GM23338 (cell line): Measurements from ENCODE around the gene MAD1L1. TPM values are rescaled to one million over a fixed set of nuclear protein-coding genes. Genes with fewer than 3 reads are reported as not detected.

Experiments
- ATAC-seq: fragments of 200-7000 bp; cut with Tn5 transposase; 3 replicates; pipeline ENCODE4 v1.9.1; 2020
- DNase-seq: peaks from one replicate; pipeline ENCODE4 v3.0.0-alpha.2; 2015; ENCODE audit warnings: low spot score
- H2AFZ ChIP-seq: fragments of 200-600 bp; sonication (generic); 2 replicates; pipeline ENCODE4 v1.8.0; 2016; ENCODE audit warnings: antibody characterized with exemption, mild to moderate bottlenecking, moderate library complexity
- H3F3A ChIP-seq: fragments of 200-600 bp; sonication (generic); replicated peaks from 2 replicates; pipeline ENCODE4 v1.8.0; 2017; ENCODE audit warnings: antibody characterized with exemption, mixed run types, low read depth
- H3K27ac ChIP-seq: fragments of 200-600 bp; sonication (generic); 2 replicates; pipeline ENCODE4 v1.6.1; 2016; ENCODE audit warnings: low read depth
- H3K27me3 ChIP-seq: fragments of 200-600 bp; sonication (generic); 2 replicates; pipeline ENCODE4 v1.8.0; 2016; ENCODE audit warnings: mild to moderate bottlenecking, mixed run types, moderate library complexity; ENCODE audit not compliant: insufficient read depth
- H3K36me3 ChIP-seq: fragments of 200-600 bp; sonication (generic); 2 replicates; pipeline ENCODE4 v1.8.0; 2016; ENCODE audit warnings: mild to moderate bottlenecking; ENCODE audit not compliant: insufficient read depth
- H3K4me1 ChIP-seq: fragments of 200-600 bp; sonication (generic); 2 replicates; pipeline ENCODE4 v1.8.0; 2016; ENCODE audit warnings: mild to moderate bottlenecking, moderate library complexity; ENCODE audit not compliant: insufficient read depth
- H3K4me2 ChIP-seq: fragments of 200-600 bp; sonication (generic); 2 replicates; pipeline ENCODE4 v1.7.1; 2017; ENCODE audit warnings: mixed run types
- H3K4me3 ChIP-seq: fragments of 200-600 bp; sonication (generic); 2 replicates; pipeline ENCODE4 v1.6.1; 2016; ENCODE audit warnings: mixed run types
- H3K79me2 ChIP-seq: fragments of 200-600 bp; sonication (generic); replicated peaks from 2 replicates; pipeline ENCODE4 v1.8.0; 2017; ENCODE audit warnings: mild to moderate bottlenecking; ENCODE audit not compliant: insufficient read depth
- H3K9me2 ChIP-seq: fragments of 200-600 bp; sonication (generic); 2 replicates; pipeline ENCODE4 v1.8.0; 2017; ENCODE audit not compliant: insufficient read depth
- H4K20me1 ChIP-seq: fragments of 200-600 bp; sonication (generic); replicated peaks from 2 replicates; pipeline ENCODE4 v1.8.0; 2017; ENCODE audit warnings: mild to moderate bottlenecking; ENCODE audit not compliant: insufficient read depth
- H3K27ac Mint-ChIP-seq: 2 replicates; pipeline ENCODE4 v1.8.0; 2020; ENCODE audit warnings: inconsistent platforms, mild to moderate bottlenecking, moderate library complexity, mixed read lengths
- H3K27me3 Mint-ChIP-seq: 3 replicates; pipeline ENCODE4 v1.8.0; 2022; ENCODE audit warnings: low read depth, mild to moderate bottlenecking, moderate library complexity, mixed read lengths, inconsistent platforms; ENCODE audit not compliant: insufficient read depth, poor library complexity
- H3K36me3 Mint-ChIP-seq: 3 replicates; pipeline ENCODE4 v1.8.0; 2021; ENCODE audit warnings: low read depth, mild to moderate bottlenecking, inconsistent platforms, moderate library complexity, mixed read lengths
- H3K4me1 Mint-ChIP-seq: 3 replicates; pipeline ENCODE4 v1.8.0; 2020; ENCODE audit warnings: mild to moderate bottlenecking, inconsistent platforms, mixed read lengths
- H3K4me3 Mint-ChIP-seq: 3 replicates; pipeline ENCODE4 v1.8.0; 2021; ENCODE audit warnings: moderate library complexity, mild to moderate bottlenecking, inconsistent platforms, mixed read lengths
- H3K9me3 Mint-ChIP-seq: 3 replicates; pipeline ENCODE4 v1.8.0; 2020; ENCODE audit warnings: moderate library complexity, mild to moderate bottlenecking, inconsistent platforms, mixed read lengths
- CTCF ChIP-seq, 2 experiments: fragments of 200-600 bp in 1 of 2; sonication (generic) in 1 of 2; conservative IDR thresholded peaks; 2 replicates each; pipeline versions ENCODE4 v1.5.1 to v1.6.1; 2016 to 2017; ENCODE audit warnings: antibody characterized with exemption in 2 of 2, low read depth in 2 of 2, mild to moderate bottlenecking in 2 of 2, moderate library complexity in 1 of 2
- ETS1 ChIP-seq: IDR thresholded peaks from 2 replicates; pipeline ENCODE4 v1.6.1; 2016; ENCODE audit warnings: antibody characterized with exemption
- EZH2 ChIP-seq: fragments of 200-600 bp; sonication (generic); IDR thresholded peaks from one replicate; pipeline ENCODE4 v1.8.0; 2017; ENCODE audit warnings: antibody characterized with exemption, mild to moderate bottlenecking, low read depth; ENCODE audit not compliant: unreplicated experiment
- EZH2phosphoT487 ChIP-seq: fragments of 200-600 bp; sonication (generic); IDR thresholded peaks from one replicate; pipeline ENCODE4 v1.8.1; 2018; ENCODE audit warnings: antibody characterized with exemption; ENCODE audit not compliant: unreplicated experiment
- NANOG ChIP-seq: IDR thresholded peaks from 2 replicates; pipeline ENCODE4 v1.6.1; 2016; ENCODE audit warnings: antibody characterized with exemption, borderline replicate concordance
- POLR2AphosphoS5 ChIP-seq: IDR thresholded peaks from 2 replicates; pipeline ENCODE4 v1.6.1; 2016; ENCODE audit warnings: antibody characterized with exemption, low read depth
- REST ChIP-seq: IDR thresholded peaks from one replicate; pipeline ENCODE4 v1.6.1; 2018; ENCODE audit warnings: antibody characterized with exemption; ENCODE audit not compliant: unreplicated experiment
- STAT1 ChIP-seq: IDR thresholded peaks from one replicate; pipeline ENCODE4 v1.6.1; 2016; ENCODE audit warnings: antibody characterized with exemption; ENCODE audit not compliant: unreplicated experiment
- ZNF114 ChIP-seq: fragments of 250-450 bp; sonication (Bioruptor Pico); IDR thresholded peaks from 2 replicates; pipeline ENCODE4 v1.5.0; 2020; ENCODE audit warnings: mild to moderate bottlenecking, moderate library complexity
- ZNF331 ChIP-seq: fragments of 250-450 bp; sonication (Bioruptor Pico); IDR thresholded peaks from 2 replicates; pipeline ENCODE4 v1.5.0; 2020; ENCODE audit warnings: low read depth, mild to moderate bottlenecking, moderate library complexity
- ZNF462 ChIP-seq: fragments of 250-450 bp; sonication (Bioruptor Pico); IDR thresholded peaks from 2 replicates; pipeline ENCODE4 v1.5.0; 2020; ENCODE audit warnings: mild to moderate bottlenecking, moderate library complexity
- polyA plus RNA-seq: library from polyadenylated mRNA; unstranded; fragments of >200 nt; fragmentation: Nextera tagmentation; extraction: Ambion mirVana; gene quantifications from 2 replicates; pipeline ENCODE4 v1.2.1, GENCODE V29; 2016
- total RNA-seq: library from RNA; depleted of rRNA; stranded (reverse); fragments of >200 nt; shearing (Covaris generic); gene quantifications from 2 replicates; pipeline ENCODE4 v1.2.3, GENCODE V29; 2014

Gene MAD1L1
- total and polyA plus RNA-seq, 2 experiments from 2014 or later, result 40.3 to 59.3 TPM

GRCh38 chr7:2023877-2024566, 208.7 kb downstream of the MAD1L1 start:
- ATAC-seq, result no peak
- Histone ChIP-seq H3F3A (no peaks in the 10 kb centered on the region), H3K4me1 (no peaks in the 10 kb centered on the region), H4K20me1 (peaks cover 4% of the 10 kb centered on the region; the same call in 1 of the 2 replicates), H3K27ac (no peak overlapping the region), H3K4me2 (no peak overlapping the region), H3K36me3 (peaks cover 5% of the 10 kb centered on the region), H3K79me2 (peaks cover 12% of the 10 kb centered on the region), H3K4me3 (no peak overlapping the region), H2AFZ (no peak overlapping the region), H3K27me3 (no peaks in the 10 kb centered on the region), H3K9me2 (no peaks in the 10 kb centered on the region)
- no peak overlapping the region for H3K27ac Mint-ChIP-seq
- peaks cover 2% of the 10 kb centered on the region; the same call in 2 of the 3 replicates for H3K4me1 Mint-ChIP-seq
- H3K4me3 Mint-ChIP-seq, result no peak overlapping the region; the same call in 2 of the 3 replicates
- TF ChIP-seq NANOG, result no peak
- no peak for TF ChIP-seq EZH2
- TF ChIP-seq ETS1, result no peak
- no peak for TF ChIP-seq ZNF114
- TF ChIP-seq REST, result no peak
- TF ChIP-seq STAT1, result no peak
- TF ChIP-seq CTCF (conservative IDR thresholded peaks at IDR 0.05; ENCODE audit: low read depth in 2 of 2), result no peak
- TF ChIP-seq ZNF462, result no peak
- TF ChIP-seq POLR2AphosphoS5, result no peak
- TF ChIP-seq EZH2phosphoT487, result no peak
- TF ChIP-seq ZNF331 (CRISPR knock-in tag), result no peak
- DNase-seq, result no peak
- peaks cover 13% of the 10 kb centered on the region for H3K9me3 Mint-ChIP-seq
- H3K27me3 Mint-ChIP-seq, result peaks cover 12% of the 10 kb centered on the region
- H3K36me3 Mint-ChIP-seq, result peaks cover 14% of the 10 kb centered on the region; the same call in 2 of the 3 replicates
